OCI-LY1 (cell line): Measurements from ENCODE around the gene SRSF8.

Source experiments
- H2AFZ ChIP-seq: fragments of 200-600 bp; sonication (generic), shearing (Covaris generic); 2 replicates; pipeline ENCODE4 v1.6.0; 2014; ENCODE audit warnings: antibody characterized with exemption, mild to moderate bottlenecking, low read length
- H3F3A ChIP-seq: fragments of 200-600 bp; sonication (generic), shearing (Covaris generic); 2 replicates; pipeline ENCODE4 v1.6.0; 2014; ENCODE audit warnings: mild to moderate bottlenecking, antibody characterized with exemption, low read length, moderate library complexity; ENCODE audit not compliant: insufficient read depth
- H3K27ac ChIP-seq: fragments of 200-600 bp; sonication (generic); 2 replicates; pipeline ENCODE4 v1.5.1; 2014; ENCODE audit warnings: low read length, mixed run types, mild to moderate bottlenecking, low read depth; ENCODE audit not compliant: poor library complexity, severe bottlenecking
- H3K27me3 ChIP-seq: fragments of 200-600 bp; sonication (generic); 2 replicates; pipeline ENCODE4 v1.6.0; 2014; ENCODE audit warnings: antibody characterized with exemption, mild to moderate bottlenecking, low read length, moderate library complexity; ENCODE audit not compliant: insufficient read depth
- H3K36me3 ChIP-seq: fragments of 200-600 bp; sonication (generic); 2 replicates; pipeline ENCODE4 v1.6.1; 2014; ENCODE audit warnings: mild to moderate bottlenecking, antibody characterized with exemption, low read length, moderate library complexity, mixed read lengths; ENCODE audit not compliant: insufficient read depth
- H3K4me1 ChIP-seq: fragments of 200-600 bp; sonication (generic); 2 replicates; pipeline ENCODE4 v1.5.1; 2014; ENCODE audit warnings: mild to moderate bottlenecking, low read length, moderate library complexity; ENCODE audit not compliant: insufficient read depth, severe bottlenecking
- H3K4me2 ChIP-seq: fragments of 200-600 bp; sonication (generic), shearing (Covaris generic); 2 replicates; pipeline ENCODE4 v1.6.1; 2014; ENCODE audit warnings: low read length
- H3K4me3 ChIP-seq: fragments of 200-600 bp; sonication (generic); 2 replicates; pipeline ENCODE4 v1.5.1; 2014; ENCODE audit warnings: low read length, low read depth, mild to moderate bottlenecking, mixed read lengths; ENCODE audit not compliant: poor library complexity, severe bottlenecking
- H3K79me2 ChIP-seq: fragments of 200-600 bp; shearing (Covaris generic); 2 replicates; pipeline ENCODE4 v1.6.1; 2016; ENCODE audit warnings: mixed run types, low read length, mixed read lengths; ENCODE audit not compliant: insufficient read depth
- H3K9ac ChIP-seq: fragments of 200-600 bp; sonication (generic), shearing (Covaris generic); 2 replicates; pipeline ENCODE4 v1.6.1; 2014; ENCODE audit warnings: mild to moderate bottlenecking, low read length, mixed read lengths
- H3K9me2 ChIP-seq: fragments of 200-600 bp; sonication (generic), shearing (Covaris generic); 2 replicates; pipeline ENCODE4 v1.6.1; 2014; ENCODE audit warnings: low read depth, mild to moderate bottlenecking, low read length, mixed read lengths
- H3K9me3 ChIP-seq: fragments of 200-600 bp; shearing (Covaris generic); 2 replicates; pipeline ENCODE4 v1.6.1; 2014; ENCODE audit warnings: low read length, mixed read lengths
- H4K20me1 ChIP-seq: fragments of 200-600 bp; sonication (generic), shearing (Covaris generic); 2 replicates; pipeline ENCODE4 v1.6.0; 2016; ENCODE audit warnings: mild to moderate bottlenecking, low read length; ENCODE audit not compliant: insufficient read depth
- EZH2 ChIP-seq: fragments of 200-600 bp; sonication (generic), shearing (Covaris generic); IDR thresholded peaks from 2 replicates; pipeline ENCODE4 v1.8.0; 2017; ENCODE audit warnings: borderline replicate concordance, mixed run types, mild to moderate bottlenecking, antibody characterized with exemption, low read length, moderate library complexity, mixed read lengths
- TF ChIP-seq, protein P1 (sequence below): fragments of 200-600 bp; sonication (generic), shearing (Covaris generic); IDR thresholded peaks from 2 replicates; pipeline ENCODE4 v1.5.1; 2017; ENCODE audit warnings: mild to moderate bottlenecking, antibody characterized with exemption, low read length, moderate library complexity, mixed read lengths

The SRSF8 gene

DNA sequence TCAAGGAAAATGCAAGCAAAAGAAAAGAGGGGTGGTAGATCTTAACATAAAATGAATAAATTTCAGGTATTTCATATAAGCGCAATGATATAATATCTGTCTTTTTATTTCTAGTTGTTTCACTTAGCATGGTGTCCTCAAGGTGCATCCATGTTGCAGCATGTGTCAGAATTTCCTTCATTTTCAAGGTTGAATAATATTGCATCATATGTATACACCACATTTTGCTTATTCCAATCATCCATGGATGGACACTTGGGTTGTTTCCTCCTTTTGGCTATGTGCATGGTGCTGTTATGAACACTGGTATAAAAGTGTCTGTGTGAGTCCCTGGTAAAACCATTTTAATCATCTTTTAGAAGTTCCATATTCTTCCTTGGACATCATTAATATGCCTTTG is 24.5 kb upstream of the SRSF8 start:
- Histone ChIP-seq H3K9me2 (no peaks in the 10 kb centered on the region), H3K27me3 (no peaks in the 10 kb centered on the region), H3K4me1 (no peaks in the 10 kb centered on the region), H3K4me2 (no peak overlapping the region), H4K20me1 (no peaks in the 10 kb centered on the region), H3K9me3 (no peaks in the 10 kb centered on the region), H3F3A (no peaks in the 10 kb centered on the region), H3K27ac (no peak overlapping the region), H3K4me3 (no peak overlapping the region), H3K79me2 (no peaks in the 10 kb centered on the region), H3K9ac (no peak overlapping the region), H2AFZ (no peak overlapping the region), H3K36me3 (no peaks in the 10 kb centered on the region)
- TF ChIP-seq, protein P1, sequence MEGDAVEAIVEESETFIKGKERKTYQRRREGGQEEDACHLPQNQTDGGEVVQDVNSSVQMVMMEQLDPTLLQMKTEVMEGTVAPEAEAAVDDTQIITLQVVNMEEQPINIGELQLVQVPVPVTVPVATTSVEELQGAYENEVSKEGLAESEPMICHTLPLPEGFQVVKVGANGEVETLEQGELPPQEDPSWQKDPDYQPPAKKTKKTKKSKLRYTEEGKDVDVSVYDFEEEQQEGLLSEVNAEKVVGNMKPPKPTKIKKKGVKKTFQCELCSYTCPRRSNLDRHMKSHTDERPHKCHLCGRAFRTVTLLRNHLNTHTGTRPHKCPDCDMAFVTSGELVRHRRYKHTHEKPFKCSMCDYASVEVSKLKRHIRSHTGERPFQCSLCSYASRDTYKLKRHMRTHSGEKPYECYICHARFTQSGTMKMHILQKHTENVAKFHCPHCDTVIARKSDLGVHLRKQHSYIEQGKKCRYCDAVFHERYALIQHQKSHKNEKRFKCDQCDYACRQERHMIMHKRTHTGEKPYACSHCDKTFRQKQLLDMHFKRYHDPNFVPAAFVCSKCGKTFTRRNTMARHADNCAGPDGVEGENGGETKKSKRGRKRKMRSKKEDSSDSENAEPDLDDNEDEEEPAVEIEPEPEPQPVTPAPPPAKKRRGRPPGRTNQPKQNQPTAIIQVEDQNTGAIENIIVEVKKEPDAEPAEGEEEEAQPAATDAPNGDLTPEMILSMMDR: no peak
- no peak for TF ChIP-seq EZH2

DNA sequence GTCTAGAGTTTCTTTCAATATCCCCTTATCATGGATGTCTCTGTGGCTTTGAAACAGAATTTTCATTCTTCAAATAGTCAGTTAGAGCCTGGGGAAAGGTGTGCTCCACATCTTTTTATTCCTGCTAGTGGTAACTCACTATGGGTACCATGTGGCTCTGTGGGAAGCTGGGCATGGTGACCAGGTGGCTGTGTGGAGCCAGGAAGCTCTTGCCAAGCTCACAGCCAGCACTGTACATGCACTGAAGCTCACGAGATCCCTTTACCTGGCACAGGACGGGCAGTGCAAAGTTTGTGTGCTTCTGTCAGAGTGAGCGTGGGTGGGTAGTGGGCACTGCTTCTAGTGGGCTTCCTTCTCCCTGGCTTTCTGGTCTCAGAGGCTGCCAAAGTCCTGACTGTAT is 23.8 kb upstream of the SRSF8 start:
- H3F3A ChIP-seq: no peaks in the 10 kb centered on the region
- no peak overlapping the region for H3K27ac ChIP-seq
- no peaks in the 10 kb centered on the region for H3K79me2 ChIP-seq
- no peaks in the 10 kb centered on the region for H3K27me3 ChIP-seq
- no peaks in the 10 kb centered on the region for H3K4me1 ChIP-seq
- no peak overlapping the region for H3K4me2 ChIP-seq
- H2AFZ ChIP-seq: no peak overlapping the region
- no peaks in the 10 kb centered on the region for H4K20me1 ChIP-seq
- H3K4me3 ChIP-seq: no peak overlapping the region
- H3K9me2 ChIP-seq: no peaks in the 10 kb centered on the region
- H3K36me3 ChIP-seq: no peaks in the 10 kb centered on the region
- H3K9ac ChIP-seq: no peak overlapping the region
- H3K9me3 ChIP-seq: no peaks in the 10 kb centered on the region
- TF ChIP-seq, protein P1: no peak
- no peak for TF ChIP-seq EZH2

DNA sequence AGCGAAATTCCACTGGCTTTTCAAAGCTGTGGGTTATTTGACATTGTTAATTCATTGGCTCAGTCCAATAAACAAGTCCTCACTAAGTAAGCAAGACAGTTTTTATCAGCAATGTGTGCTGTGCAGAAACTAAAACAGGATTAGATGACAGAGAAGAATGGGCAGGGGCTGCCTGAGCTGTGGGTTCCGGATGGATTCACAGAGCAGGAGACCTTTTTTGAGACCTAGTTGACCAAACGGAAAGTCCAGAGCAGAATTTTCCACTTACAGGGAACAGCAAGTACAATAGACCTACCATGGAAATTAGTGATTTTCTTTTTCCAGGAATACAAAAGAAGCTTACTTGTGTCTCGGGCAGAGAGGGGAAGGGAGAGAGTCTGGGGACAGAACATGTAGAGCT is 22.7 kb upstream of the SRSF8 start:
- Histone ChIP-seq H3K4me2 (no peak overlapping the region), H4K20me1 (no peaks in the 10 kb centered on the region), H3K27ac (no peak overlapping the region), H3K27me3 (no peaks in the 10 kb centered on the region), H3K4me1 (no peaks in the 10 kb centered on the region), H3F3A (no peaks in the 10 kb centered on the region), H3K4me3 (no peak overlapping the region), H3K9ac (no peak overlapping the region), H3K36me3 (no peaks in the 10 kb centered on the region), H3K9me2 (no peaks in the 10 kb centered on the region), H2AFZ (no peak overlapping the region), H3K9me3 (no peaks in the 10 kb centered on the region), H3K79me2 (no peaks in the 10 kb centered on the region)
- TF ChIP-seq, protein P1: no peak
- no peak for TF ChIP-seq EZH2
